Activated CD8-positive, alpha-beta memory T cell treated with anti-CD3 and anti-CD28 coated beads, Interleukin-2, amount 10 ng/mL, durations not matched to agents 7 days and 5 days (primary cell): ENCODE data around the gene NAPG. TPM values are rescaled to one million over a fixed set of nuclear protein-coding genes. Genes with fewer than 3 reads are reported as not detected.
A peak's percentile ranks its signal among the peaks of the same experiment; 100 is the strongest.

ENCODE experiments used
- ATAC-seq: fragments of 150-1000 bp; cut with Tn5 transposase; one replicate; pipeline ENCODE4 v1.10.0; 2021; ENCODE audit warnings: moderate library complexity
- CTCF ChIA-PET: fragments of 350-600 bp; sonication (Branson Sonifier 250); formaldehyde crosslinking; loops from one replicate; lab custom pipeline; 2021; ENCODE audit warnings: antibody characterized with exemption; lab: Charles Lee
- DNase-seq: peaks from one replicate; pipeline ENCODE4 v3.0.0-alpha.2; 2020
- H3K27ac Mint-ChIP-seq: one replicate; pipeline ENCODE4 v1.8.0; 2021; ENCODE audit warnings: mild to moderate bottlenecking, mixed read lengths
- H3K27me3 Mint-ChIP-seq: one replicate; pipeline ENCODE4 v1.8.0; 2021; ENCODE audit warnings: mixed read lengths
- H3K36me3 Mint-ChIP-seq: one replicate; pipeline ENCODE4 v1.8.0; 2021; ENCODE audit warnings: mild to moderate bottlenecking, mixed read lengths
- H3K4me1 Mint-ChIP-seq: one replicate; pipeline ENCODE4 v1.8.0; 2021; ENCODE audit warnings: mixed read lengths
- H3K4me3 Mint-ChIP-seq: one replicate; pipeline ENCODE4 v1.8.0; 2021; ENCODE audit warnings: mild to moderate bottlenecking, moderate library complexity, mixed read lengths
- H3K9me3 Mint-ChIP-seq: one replicate; pipeline ENCODE4 v1.8.0; 2022; ENCODE audit warnings: low read depth, mixed read lengths
- total RNA-seq, 2 experiments: library from RNA; stranded (reverse); gene quantifications; one replicate each; pipeline ENCODE4 v1.2.3, GENCODE V29; 2021

NAPG gene
- total RNA-seq, 2 experiments from 2014 or later: 33.5 to 35.5 TPM

DNA sequence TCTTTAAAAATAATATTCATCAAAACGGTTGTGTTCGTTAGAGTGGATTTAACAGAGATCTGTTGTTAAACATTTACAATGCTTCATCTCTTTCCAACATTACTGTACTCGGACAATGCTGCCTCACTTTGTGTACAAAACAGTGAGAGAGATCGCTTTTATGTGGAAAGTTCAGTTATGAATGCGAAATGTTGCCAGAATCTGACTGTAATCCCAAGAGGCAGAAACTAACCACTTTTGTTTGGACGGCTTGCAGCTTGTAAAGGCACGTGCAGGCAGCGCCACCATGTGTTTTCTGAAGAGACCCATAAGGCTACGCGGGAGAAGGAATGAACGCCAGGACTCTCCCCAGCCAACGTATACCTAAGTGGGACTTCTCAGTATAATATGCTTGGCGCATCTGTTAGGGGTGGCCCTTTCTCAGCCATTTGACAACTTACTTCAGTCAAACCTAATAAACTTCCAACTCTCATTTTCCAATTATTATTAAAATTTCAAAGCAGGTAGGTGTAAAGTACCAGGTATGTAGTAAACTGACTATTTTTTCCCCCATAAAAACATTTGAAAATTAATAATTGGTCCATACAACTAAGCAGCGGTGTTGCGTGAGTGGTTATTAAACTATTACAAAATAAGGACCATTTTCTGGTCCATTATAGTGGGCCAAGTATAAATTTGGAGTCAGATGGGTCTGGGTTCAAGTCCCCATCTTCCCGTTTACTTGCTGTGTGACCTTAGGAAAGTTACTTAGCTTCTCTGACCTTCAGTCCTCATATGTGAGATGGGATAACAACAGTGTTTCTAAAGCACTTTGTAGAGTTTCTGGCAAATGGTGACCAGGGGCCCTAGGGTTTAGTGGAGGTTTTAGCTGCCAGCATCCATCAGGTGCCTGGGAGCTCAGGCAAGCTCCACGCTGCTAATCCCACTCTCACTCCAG is 5.6 kb upstream of the NAPG start:
- CTCF ChIA-PET: interaction anchor here (4.5 kb wide), 1 partner anchor 549 kb away, joined by 37 read pairs; no protein-coding TSS in a partner anchor
- ATAC-seq (peak; percentile 82), DNase-seq (peak; percentile 70)
- peaks cover 55% of the 10 kb centered on the region for H3K27me3 Mint-ChIP-seq
- H3K9me3 Mint-ChIP-seq: no peaks in the 10 kb centered on the region
- H3K36me3 Mint-ChIP-seq: peaks cover 2% of the 10 kb centered on the region
- no peak overlapping the region for H3K27ac Mint-ChIP-seq
- H3K4me1 Mint-ChIP-seq: peaks cover 24% of the 10 kb centered on the region
- H3K4me3 Mint-ChIP-seq: no peak overlapping the region

DNA sequence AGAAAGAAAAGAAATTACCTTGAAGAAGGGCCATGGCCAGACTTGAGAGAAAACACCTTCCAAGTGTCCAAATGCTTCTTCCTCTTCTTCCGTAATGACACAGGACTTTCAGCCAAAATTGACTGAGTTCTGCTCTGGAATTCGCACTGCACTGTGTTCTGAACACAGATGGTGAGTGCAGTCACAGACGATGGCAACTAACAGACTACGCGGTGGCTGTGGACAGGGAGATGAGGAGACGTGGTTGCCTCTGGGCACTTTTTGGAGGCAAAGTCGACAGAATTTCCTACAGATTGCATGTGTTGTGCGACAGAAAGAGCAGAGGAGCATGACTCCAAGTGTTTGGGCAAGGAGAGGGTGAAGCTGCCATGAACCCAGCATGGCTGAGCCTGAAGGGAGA is 4.3 kb upstream of the NAPG start:
- Mint-ChIP-seq H3K36me3 (peaks cover 2% of the 10 kb centered on the region), H3K27me3 (peaks cover 43% of the 10 kb centered on the region), H3K4me1 (peaks cover 23% of the 10 kb centered on the region), H3K9me3 (no peaks in the 10 kb centered on the region), H3K27ac (no peak overlapping the region), H3K4me3 (no peak overlapping the region)
- ATAC-seq: no peak
- no peak for DNase-seq
- CTCF ChIA-PET: no interaction called here

DNA sequence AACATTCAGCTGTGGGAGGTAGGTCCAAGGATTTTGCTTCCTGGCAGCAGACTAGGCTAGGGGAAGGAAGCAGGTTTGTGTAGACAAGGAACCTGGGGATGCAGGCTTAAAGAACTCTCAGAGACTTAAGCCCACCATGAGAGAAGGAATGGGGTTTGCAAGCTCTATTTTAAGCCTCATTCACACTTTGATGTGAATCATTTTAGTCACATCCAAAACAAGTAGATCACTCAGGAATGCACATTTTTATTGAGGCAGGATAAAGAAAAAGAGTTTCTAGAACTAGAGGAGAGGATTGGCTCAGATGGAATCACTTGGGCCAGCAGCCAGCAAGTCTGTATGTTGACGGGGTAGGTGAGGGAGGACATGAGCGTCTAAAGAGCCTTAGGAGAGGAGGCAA is 3.3 kb upstream of the NAPG start:
- no peak for ATAC-seq
- H3K36me3 Mint-ChIP-seq: peaks cover 4% of the 10 kb centered on the region
- no peak overlapping the region for H3K4me3 Mint-ChIP-seq
- no peaks in the 10 kb centered on the region for H3K9me3 Mint-ChIP-seq
- H3K4me1 Mint-ChIP-seq: peaks cover 29% of the 10 kb centered on the region
- peaks cover 36% of the 10 kb centered on the region for H3K27me3 Mint-ChIP-seq
- no peak overlapping the region for H3K27ac Mint-ChIP-seq
- DNase-seq: no peak
- CTCF ChIA-PET: no interaction called here

DNA sequence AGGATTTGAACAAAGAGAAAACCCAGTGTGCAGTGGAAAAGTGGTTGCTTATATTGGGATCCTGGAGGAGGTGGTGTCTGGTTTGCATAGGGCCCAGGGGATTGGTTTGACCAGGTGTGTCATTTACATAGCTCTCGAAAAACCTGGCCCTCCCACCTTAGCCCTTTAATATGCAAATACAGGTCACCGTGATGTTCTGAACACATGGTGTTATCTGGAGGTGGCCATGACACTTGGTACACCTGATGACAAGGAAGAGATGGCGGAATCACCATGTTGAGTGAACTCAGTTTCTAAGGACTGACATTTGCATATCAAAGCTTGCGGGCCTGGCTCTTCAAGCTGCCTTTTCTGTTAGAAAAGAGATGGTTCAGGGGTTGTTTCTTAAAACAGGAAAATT is 2.3 kb upstream of the NAPG start:
- CTCF ChIA-PET: no interaction called here
- H3K4me1 Mint-ChIP-seq: peaks cover 36% of the 10 kb centered on the region

DNA sequence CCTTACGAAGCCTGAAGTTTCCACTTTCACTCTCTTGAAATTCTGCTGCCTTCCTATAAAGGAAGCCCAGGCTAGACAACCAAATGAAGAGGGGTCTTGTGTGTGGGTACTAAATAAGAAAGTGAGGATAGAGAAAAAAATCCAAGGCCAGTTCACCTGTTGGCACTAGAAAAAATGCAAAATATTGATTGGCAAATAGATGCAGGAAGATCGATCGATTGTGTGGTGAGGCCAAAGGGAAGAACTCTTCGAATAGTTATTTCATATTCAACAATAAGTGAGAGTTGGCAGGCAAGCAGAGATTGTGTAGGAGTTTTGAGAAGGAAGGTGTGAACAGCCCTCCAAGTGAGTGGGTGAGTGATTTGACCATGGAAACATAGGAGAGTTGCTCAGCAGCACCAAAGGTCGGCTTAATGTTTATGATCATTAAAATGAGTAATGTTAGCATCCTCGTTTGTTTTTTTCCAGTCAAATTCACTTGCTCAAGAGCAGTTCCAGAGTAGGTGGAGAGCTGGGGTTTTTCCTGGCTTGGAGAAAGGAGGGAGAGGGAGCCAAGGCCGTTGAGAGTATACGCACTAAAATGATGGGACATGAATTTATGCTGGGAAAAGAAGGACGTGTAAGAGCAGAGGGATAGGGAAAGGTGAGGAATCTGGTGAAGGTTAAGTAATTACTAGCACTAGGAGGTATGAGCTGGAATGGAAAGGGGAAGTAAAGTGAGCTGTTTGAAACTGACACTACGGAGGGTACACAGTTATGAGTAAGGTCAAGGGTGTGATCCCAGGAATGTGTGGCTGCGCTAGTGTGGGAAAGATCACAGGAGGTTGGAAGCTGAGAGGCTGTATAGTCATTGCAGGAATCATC is 1.1 kb upstream of the NAPG start:
- H3K36me3 Mint-ChIP-seq: peaks cover 5% of the 10 kb centered on the region
- no peak overlapping the region for H3K27ac Mint-ChIP-seq
- H3K27me3 Mint-ChIP-seq: peaks cover 17% of the 10 kb centered on the region
- H3K9me3 Mint-ChIP-seq: no peaks in the 10 kb centered on the region
- CTCF ChIA-PET: interaction anchor here (0.9 to 1.2 kb wide), 2 partner anchors 10 to 554 kb away, joined by 3 read pairs; no protein-coding TSS in a partner anchor
- ATAC-seq (no peak), DNase-seq (no peak)
- peaks cover 37% of the 10 kb centered on the region for H3K4me1 Mint-ChIP-seq
- peak overlapping the region; percentile 94 for H3K4me3 Mint-ChIP-seq

More for the DNA sequence above, 2.3 kb upstream of the NAPG start:
- peaks cover 28% of the 10 kb centered on the region for H3K27me3 Mint-ChIP-seq
- H3K9me3 Mint-ChIP-seq: no peaks in the 10 kb centered on the region
- no peak for DNase-seq
- H3K27ac Mint-ChIP-seq: no peak overlapping the region
- no peak for ATAC-seq
- no peak overlapping the region for H3K4me3 Mint-ChIP-seq
- peaks cover 5% of the 10 kb centered on the region for H3K36me3 Mint-ChIP-seq

DNA sequence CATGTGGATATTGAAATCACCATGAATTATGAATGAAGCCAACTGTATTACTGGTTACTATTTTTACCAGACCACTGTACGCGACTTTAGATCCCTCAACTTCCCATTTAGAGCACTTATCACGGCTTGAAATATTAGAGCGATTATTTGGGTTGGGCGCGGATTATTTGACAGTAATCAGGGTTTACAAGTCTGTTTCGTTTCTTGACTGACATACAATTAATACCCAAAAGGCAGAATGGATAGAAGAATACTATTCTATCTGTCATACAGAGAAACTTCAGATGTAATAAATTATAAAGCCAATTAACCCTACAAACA is 496 bp upstream of the NAPG start:
- no peak for DNase-seq
- Mint-ChIP-seq H3K27ac (peak overlapping the region; percentile 96), H3K4me1 (peaks cover 39% of the 10 kb centered on the region), H3K9me3 (no peaks in the 10 kb centered on the region), H3K36me3 (peaks cover 5% of the 10 kb centered on the region), H3K4me3 (peak overlapping the region; percentile 94), H3K27me3 (peaks cover 14% of the 10 kb centered on the region)
- no peak for ATAC-seq
- CTCF ChIA-PET: interaction anchor here (0.9 to 1.2 kb wide), 2 partner anchors 9 to 554 kb away, joined by 3 read pairs; no protein-coding TSS in a partner anchor

DNA sequence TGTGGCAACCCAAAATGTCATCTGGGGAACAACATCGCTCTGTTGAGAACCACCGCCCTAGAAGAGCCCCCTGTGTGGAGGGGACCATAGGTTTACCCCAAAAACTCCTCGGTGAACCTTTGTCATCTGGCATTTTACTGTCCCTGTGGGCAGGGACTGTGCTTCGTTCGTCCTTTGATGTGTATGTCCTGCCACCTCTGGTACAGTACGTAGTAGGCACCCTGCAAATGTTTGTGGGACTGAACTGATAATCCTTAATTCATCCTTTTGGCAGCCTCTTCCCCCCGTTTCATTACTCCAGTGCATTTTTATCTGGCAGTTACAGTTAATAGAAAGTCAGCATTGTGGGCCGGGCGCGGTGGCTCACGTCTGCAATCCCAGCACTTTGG is 728 bp downstream of the NAPG start:
- CTCF ChIA-PET: interaction anchor here (1.0 kb wide), 1 partner anchor 27 kb away, joined by 3 read pairs; no protein-coding TSS in a partner anchor
- no peaks in the 10 kb centered on the region for H3K9me3 Mint-ChIP-seq
- H3K36me3 Mint-ChIP-seq: peaks cover 5% of the 10 kb centered on the region
- no peak for DNase-seq
- peak overlapping the region; percentile 89 for H3K27ac Mint-ChIP-seq
- H3K4me1 Mint-ChIP-seq: peaks cover 46% of the 10 kb centered on the region
- peak; percentile 5 for ATAC-seq
- H3K4me3 Mint-ChIP-seq: peak overlapping the region; percentile 94
- H3K27me3 Mint-ChIP-seq: peaks cover 13% of the 10 kb centered on the region

DNA sequence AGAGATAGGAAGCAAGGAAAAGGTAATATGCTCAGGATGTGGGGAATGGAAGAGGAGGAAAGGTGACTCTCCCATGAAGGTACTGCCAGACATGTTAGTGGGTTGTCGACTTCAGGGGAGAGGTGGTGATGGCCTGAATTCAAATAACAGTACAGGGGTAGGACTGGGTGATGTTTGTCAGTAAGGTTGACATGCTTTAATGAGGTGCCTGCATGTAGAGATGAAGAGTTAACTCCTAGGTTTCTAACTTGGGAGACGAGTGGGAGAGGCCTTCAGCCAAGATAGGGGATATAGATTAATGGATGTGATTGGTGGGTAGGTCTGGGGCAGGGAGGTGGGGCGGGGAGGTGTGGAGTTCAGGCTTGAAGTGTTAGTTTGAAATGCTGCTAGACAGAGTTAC is 2.6 kb downstream of the NAPG start:
- ATAC-seq (no peak), DNase-seq (no peak)
- Mint-ChIP-seq H3K4me3 (peak overlapping the region; percentile 4), H3K27ac (no peak overlapping the region), H3K27me3 (no peaks in the 10 kb centered on the region), H3K9me3 (no peaks in the 10 kb centered on the region), H3K36me3 (peaks cover 10% of the 10 kb centered on the region), H3K4me1 (peaks cover 49% of the 10 kb centered on the region)
- CTCF ChIA-PET: no interaction called here

DNA sequence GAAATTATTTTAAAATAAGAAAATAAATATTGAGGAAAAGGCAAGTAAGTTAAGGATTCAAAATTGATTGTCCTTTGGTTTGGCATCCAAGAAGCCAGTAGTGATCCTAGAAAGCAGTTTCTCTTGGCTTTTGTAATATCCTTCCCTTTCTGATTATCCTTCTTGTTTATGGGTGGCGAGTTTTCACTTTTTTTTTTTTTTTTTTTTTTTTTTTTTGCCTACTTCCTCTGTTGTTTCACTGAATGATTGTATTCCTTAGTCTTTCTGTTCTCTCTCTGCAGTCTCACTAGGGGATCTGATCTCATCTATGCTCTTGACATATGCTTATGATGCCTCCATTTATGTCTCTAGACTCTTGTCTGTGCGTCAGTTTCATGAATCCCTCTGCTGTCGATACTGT is 4.2 kb downstream of the NAPG start:
- CTCF ChIA-PET: no interaction called here
- DNase-seq (no peak), ATAC-seq (no peak)
- Mint-ChIP-seq H3K9me3 (no peaks in the 10 kb centered on the region), H3K36me3 (peaks cover 16% of the 10 kb centered on the region), H3K27me3 (no peaks in the 10 kb centered on the region), H3K4me3 (peak overlapping the region; percentile 16), H3K4me1 (peaks cover 40% of the 10 kb centered on the region), H3K27ac (peak overlapping the region; percentile 83)

DNA sequence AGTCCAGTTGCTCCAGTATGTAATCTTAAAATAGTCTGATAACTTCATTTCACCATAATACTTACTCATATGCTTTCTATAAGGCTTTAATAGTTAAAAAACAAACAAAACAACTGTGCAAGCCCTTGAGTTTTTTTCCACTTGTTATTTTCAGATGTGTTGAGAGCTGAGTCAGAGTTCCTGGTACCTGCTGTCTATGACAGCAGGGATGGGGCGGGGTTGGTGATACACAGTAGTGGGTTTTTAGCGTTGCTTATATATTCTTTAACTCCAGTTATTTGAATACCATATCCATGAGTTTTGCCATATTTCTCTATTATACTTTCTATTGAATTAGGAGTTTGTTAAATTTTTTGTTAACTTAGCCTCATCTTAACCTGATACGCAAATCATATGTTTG is 5.0 kb downstream of the NAPG start:
- peak overlapping the region; percentile 83 for H3K27ac Mint-ChIP-seq

DNA sequence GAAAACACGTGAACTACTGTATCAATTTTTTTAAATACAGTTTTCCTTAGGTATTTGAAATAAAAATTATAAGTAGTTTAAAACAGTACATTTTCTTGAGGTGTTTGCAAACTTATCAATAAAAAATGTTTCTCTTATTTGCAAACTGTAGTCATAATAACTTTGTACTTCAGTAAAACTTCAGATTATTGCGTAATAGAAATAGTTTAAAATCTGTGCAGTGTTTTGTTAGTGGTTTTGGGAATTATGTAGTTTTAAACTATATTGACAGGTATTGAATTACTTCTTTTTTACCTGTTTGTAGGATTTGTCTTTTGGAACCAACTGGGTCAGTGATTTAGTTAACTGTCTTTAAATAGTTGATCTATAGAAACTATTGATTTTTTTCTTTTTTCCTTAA is 7.3 kb downstream of the NAPG start:
- Mint-ChIP-seq H3K36me3 (peaks cover 23% of the 10 kb centered on the region), H3K27ac (no peak overlapping the region), H3K4me3 (no peak overlapping the region), H3K9me3 (no peaks in the 10 kb centered on the region), H3K4me1 (peaks cover 37% of the 10 kb centered on the region), H3K27me3 (no peaks in the 10 kb centered on the region)
- ATAC-seq: no peak
- no peak for DNase-seq
- CTCF ChIA-PET: no interaction called here

More for the DNA sequence above, 5.0 kb downstream of the NAPG start:
- CTCF ChIA-PET: interaction anchor here (1.5 kb wide), 1 partner anchor 30 kb away, joined by 6 read pairs; no protein-coding TSS in a partner anchor
- Mint-ChIP-seq H3K4me3 (no peak overlapping the region), H3K36me3 (peaks cover 17% of the 10 kb centered on the region), H3K9me3 (no peaks in the 10 kb centered on the region), H3K4me1 (peaks cover 37% of the 10 kb centered on the region), H3K27me3 (no peaks in the 10 kb centered on the region)
- DNase-seq (peak; percentile 46), ATAC-seq (no peak)

DNA sequence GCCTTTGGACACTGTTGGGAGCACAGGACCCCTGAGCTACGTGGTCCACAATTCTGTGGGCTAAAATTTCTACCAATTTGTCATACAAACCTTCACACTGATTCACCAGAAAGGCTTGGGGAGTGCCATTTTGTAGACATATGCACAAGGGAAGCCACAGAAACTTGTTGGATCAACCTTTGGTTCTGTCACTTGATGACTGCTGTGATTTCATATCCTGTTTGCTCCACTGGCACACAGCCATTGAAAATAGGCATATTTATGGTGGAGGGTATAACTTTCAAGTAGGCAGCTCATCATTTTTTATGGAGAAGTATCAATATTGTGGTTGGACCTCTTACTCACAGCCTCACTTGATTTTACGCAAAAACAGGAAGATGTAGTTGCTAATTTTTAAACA is 10.5 kb downstream of the NAPG start:
- peaks cover 13% of the 10 kb centered on the region for H3K4me1 Mint-ChIP-seq

DNA sequence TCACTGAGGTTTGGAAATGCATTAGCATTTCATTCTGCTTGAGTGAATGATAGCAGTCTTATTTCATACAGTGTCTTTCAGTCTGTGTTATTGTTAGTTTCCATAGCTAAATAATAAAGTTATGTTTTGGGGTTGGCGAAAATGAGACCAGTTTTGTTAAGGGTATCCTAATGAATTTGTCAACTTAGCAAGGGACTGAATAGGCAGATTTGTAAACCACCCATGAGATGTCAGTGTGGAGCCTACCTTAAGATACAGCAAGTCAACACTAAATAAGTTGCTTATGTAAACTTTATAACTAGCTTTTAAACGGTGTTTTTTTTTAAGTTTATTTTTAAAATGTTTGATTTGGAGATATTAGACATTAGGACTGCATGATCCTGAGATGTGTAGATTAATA is 11.9 kb downstream of the NAPG start:
- ATAC-seq (no peak), DNase-seq (no peak)
- no peak overlapping the region for H3K4me3 Mint-ChIP-seq
- H3K4me1 Mint-ChIP-seq: peaks cover 11% of the 10 kb centered on the region
- H3K27ac Mint-ChIP-seq: no peak overlapping the region
- peaks cover 48% of the 10 kb centered on the region for H3K36me3 Mint-ChIP-seq
- H3K9me3 Mint-ChIP-seq: no peaks in the 10 kb centered on the region
- H3K27me3 Mint-ChIP-seq: no peaks in the 10 kb centered on the region
- CTCF ChIA-PET: interaction anchor here (1.2 kb wide), 1 partner anchor 20 kb away, joined by 3 read pairs; no protein-coding TSS in a partner anchor

More for the DNA sequence above, 10.5 kb downstream of the NAPG start:
- H3K36me3 Mint-ChIP-seq: peaks cover 44% of the 10 kb centered on the region
- no peaks in the 10 kb centered on the region for H3K27me3 Mint-ChIP-seq
- ATAC-seq (no peak), DNase-seq (no peak)
- CTCF ChIA-PET: interaction anchor here (0.8 to 1.5 kb wide), 2 partner anchors 11 to 15 kb away, joined by 3 read pairs; no protein-coding TSS in a partner anchor
- no peak overlapping the region for H3K4me3 Mint-ChIP-seq
- no peak overlapping the region for H3K27ac Mint-ChIP-seq
- H3K9me3 Mint-ChIP-seq: no peaks in the 10 kb centered on the region
